Right ventricle myocardium superior (tissue), 1 donor: ENCODE data around the gene GALK2. TPM values are rescaled to one million over a fixed set of nuclear protein-coding genes. Genes with fewer than 3 reads are reported as not detected.
"Not testable (repeated sequence)": the region's sequence is repeated elsewhere in the genome, so short reads cannot be mapped to it uniquely, and the experiment has no call there.

Experiments used
- ATAC-seq: fragments of 200-7000 bp; cut with Tn5 transposase; one replicate; pipeline ENCODE4 v1.9.1; 2020; ENCODE audit warnings: mild to moderate bottlenecking; ENCODE audit not compliant: poor library complexity
- DNase-seq: peaks from one replicate; pipeline ENCODE4 v3.0.0-alpha.2; 2020
- intact Hi-C: fragments of 100-400 bp; cut with DNase I; formaldehyde crosslinking; loops from one replicate; pipeline ENCODE4 v1.11.2; 2022
- total RNA-seq: library from RNA; stranded (reverse); fragmentation: NEBNext Ultra II Directional; extraction: Animal tissue kit (Norgen Biotek cat#: 25700); gene quantifications from one replicate; pipeline ENCODE4 v1.2.1, GENCODE V29; 2021
- donor health status: DM: no; HTN: yes; CAD: no; lungs with severe emphysema.

Gene GALK2
- total RNA-seq, 1 donor from 2014 or later, result 31.5 TPM

- intact Hi-C loops, result no loop called here
- DNase-seq (no peak), ATAC-seq (no peak)
Observed at GRCh38 chr15:49255966-49256759, 86.1 kb downstream of the GALK2 start.

GRCh38 chr15:49265117-49265516 is 95.1 kb downstream of the GALK2 start:
- ATAC-seq, intact Hi-C loops, DNase-seq: not testable (repeated sequence)

GRCh38 chr15:49265911-49266310 is 95.9 kb downstream of the GALK2 start:
- ATAC-seq (no peak), DNase-seq (no peak)
- intact Hi-C loops, result no loop called here

- intact Hi-C loops, result no loop called here
- ATAC-seq (peak; percentile 90), DNase-seq (peak; percentile 52)
Observed at GRCh38 chr15:49270541-49271421, 100.7 kb downstream of the GALK2 start.

GRCh38 chr15:49273734-49274318 is 103.8 kb downstream of the GALK2 start:
- no peak for ATAC-seq
- no peak for DNase-seq
- intact Hi-C loops, result no loop called here

GRCh38 chr15:49278751-49279150 is 108.7 kb downstream of the GALK2 start:
- DNase-seq (no peak), ATAC-seq (no peak)
- intact Hi-C loops, result no loop called here

GRCh38 chr15:49279521-49280456 is 109.7 kb downstream of the GALK2 start:
- no peak for DNase-seq
- intact Hi-C loops, result no loop called here
- no peak for ATAC-seq

GRCh38 chr15:49282366-49282765 is 112.3 kb downstream of the GALK2 start:
- ATAC-seq (no peak), DNase-seq (no peak)
- intact Hi-C loops, result no loop called here

GRCh38 chr15:49286649-49287404 is 116.8 kb downstream of the GALK2 start:
- ATAC-seq (peak; percentile 60), DNase-seq (no peak)
- intact Hi-C loops, result no loop called here

GRCh38 chr15:49287481-49287880 is 117.4 kb downstream of the GALK2 start:
- DNase-seq (no peak), ATAC-seq (no peak)
- intact Hi-C loops, result no loop called here

GRCh38 chr15:49288391-49288790 is 118.3 kb downstream of the GALK2 start:
- DNase-seq, result no peak
- no peak for ATAC-seq
- intact Hi-C loops, result no loop called here

- DNase-seq (no peak), ATAC-seq (peak; percentile 71)
- intact Hi-C loops, result no loop called here
Observed at GRCh38 chr15:49290191-49290590, 120.1 kb downstream of the GALK2 start.

- ATAC-seq, result no peak
- intact Hi-C loops, result no loop called here
- DNase-seq, result no peak
Observed at GRCh38 chr15:49293941-49294340, 123.9 kb downstream of the GALK2 start.

- ATAC-seq (no peak), DNase-seq (no peak)
- intact Hi-C loops, result no loop called here
Observed at GRCh38 chr15:49296258-49296657, 126.2 kb downstream of the GALK2 start.

- intact Hi-C loops, result no loop called here
- no peak for DNase-seq
- ATAC-seq, result no peak
Observed at GRCh38 chr15:49297584-49297983, 127.5 kb downstream of the GALK2 start.

- DNase-seq (no peak), ATAC-seq (no peak)
- intact Hi-C loops, result no loop called here
Observed at GRCh38 chr15:49300856-49301255, 130.8 kb downstream of the GALK2 start.

- no peak for ATAC-seq
- intact Hi-C loops, result no loop called here
- no peak for DNase-seq
Observed at GRCh38 chr15:49301562-49301961, 131.5 kb downstream of the GALK2 start.

GRCh38 chr15:49303003-49303402 is 133.0 kb downstream of the GALK2 start:
- no peak for ATAC-seq
- DNase-seq, result no peak
- intact Hi-C loops, result no loop called here
